Astrocyte of the cerebellum (primary cell): ENCODE data around the gene LYZ.
A peak's percentile ranks its signal among the peaks of the same experiment; 100 is the strongest.

Experiments used
- DNase-seq: peaks from one replicate; pipeline ENCODE4 v3.0.0-alpha.2; 2011; ENCODE audit warnings: low read depth
- H3K4me3 ChIP-seq: 2 replicates; pipeline ENCODE4 v1.5.1; 2011; ENCODE audit warnings: mild to moderate bottlenecking, low read depth, low read length, moderate library complexity
- in situ Hi-C: cut with HindIII; loops from 2 replicates; pipeline ENCODE4 v1.10.0; 2017; ENCODE audit warnings: low sequenced_read_pairs
- TF ChIP-seq, protein P1 (sequence below): IDR thresholded peaks from 2 replicates; pipeline ENCODE4 v1.5.1; 2012; ENCODE audit warnings: low read length, low read depth, moderate library complexity, mild to moderate bottlenecking; ENCODE audit errors: missing control alignments

LYZ gene

DNA sequence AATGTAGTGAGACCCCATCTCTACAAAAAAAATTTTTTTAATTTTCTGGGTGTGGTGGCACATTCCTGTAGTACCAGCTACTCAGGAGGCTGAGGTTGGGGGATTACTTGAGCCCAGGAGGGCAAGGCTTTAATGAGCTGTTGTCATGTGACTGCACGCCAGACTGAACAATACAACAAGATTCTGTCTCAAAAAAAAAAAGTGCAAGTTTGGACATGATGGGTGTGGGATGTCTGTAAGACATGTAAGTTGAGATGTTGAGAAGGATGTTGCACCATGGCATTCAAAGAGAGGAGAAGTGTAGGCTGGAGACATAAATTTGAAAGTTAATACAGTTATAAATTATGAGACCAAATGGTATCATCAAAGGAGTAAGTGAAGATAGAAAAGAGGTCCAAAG lies 34.9 kb downstream of the LYZ start:
- in situ Hi-C loops = no loop called here
- H3K4me3 ChIP-seq = no peak overlapping the region
- TF ChIP-seq, protein P1, sequence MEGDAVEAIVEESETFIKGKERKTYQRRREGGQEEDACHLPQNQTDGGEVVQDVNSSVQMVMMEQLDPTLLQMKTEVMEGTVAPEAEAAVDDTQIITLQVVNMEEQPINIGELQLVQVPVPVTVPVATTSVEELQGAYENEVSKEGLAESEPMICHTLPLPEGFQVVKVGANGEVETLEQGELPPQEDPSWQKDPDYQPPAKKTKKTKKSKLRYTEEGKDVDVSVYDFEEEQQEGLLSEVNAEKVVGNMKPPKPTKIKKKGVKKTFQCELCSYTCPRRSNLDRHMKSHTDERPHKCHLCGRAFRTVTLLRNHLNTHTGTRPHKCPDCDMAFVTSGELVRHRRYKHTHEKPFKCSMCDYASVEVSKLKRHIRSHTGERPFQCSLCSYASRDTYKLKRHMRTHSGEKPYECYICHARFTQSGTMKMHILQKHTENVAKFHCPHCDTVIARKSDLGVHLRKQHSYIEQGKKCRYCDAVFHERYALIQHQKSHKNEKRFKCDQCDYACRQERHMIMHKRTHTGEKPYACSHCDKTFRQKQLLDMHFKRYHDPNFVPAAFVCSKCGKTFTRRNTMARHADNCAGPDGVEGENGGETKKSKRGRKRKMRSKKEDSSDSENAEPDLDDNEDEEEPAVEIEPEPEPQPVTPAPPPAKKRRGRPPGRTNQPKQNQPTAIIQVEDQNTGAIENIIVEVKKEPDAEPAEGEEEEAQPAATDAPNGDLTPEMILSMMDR = no peak
- no peak for DNase-seq

DNA sequence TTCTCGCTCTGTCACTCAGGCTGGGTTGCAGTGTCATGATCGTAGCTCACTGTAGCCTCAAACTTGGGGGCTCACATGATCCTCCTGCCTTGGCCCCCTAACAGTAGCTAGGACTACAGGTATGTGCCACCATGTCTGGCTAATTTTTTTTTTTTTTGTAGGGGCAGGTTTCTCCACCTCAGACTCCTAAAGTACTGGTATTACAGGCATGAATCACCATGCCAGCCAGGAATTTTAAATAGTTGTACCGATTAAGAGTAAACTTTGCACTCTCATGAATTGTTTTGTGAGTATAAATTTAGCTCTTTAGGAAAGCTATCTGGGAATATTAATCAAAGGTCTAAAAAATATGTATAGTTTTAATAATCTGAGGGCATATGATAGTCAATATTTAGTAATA lies 36.9 kb downstream of the LYZ start:
- in situ Hi-C loops = no loop called here
- DNase-seq = no peak
- no peak overlapping the region for H3K4me3 ChIP-seq
- TF ChIP-seq, protein P1 = no peak

DNA sequence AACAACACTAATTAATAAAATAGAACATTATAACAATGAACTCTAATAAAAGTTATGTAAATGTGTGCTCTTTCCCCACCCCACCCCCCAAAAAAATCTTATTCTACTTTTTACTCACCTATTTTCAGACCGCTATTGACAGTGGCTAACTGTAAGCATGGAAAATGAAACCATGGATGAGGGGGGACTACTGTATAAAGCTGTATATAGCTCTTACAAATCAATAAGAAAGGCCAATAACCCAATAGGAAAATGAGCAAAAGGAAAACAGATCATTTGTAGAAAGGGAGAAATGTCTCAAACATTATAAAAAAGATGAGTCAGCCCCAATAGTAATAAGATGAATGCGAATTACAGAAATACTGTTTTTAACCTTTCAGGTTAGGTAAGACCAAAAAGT lies 38.7 kb downstream of the LYZ start:
- TF ChIP-seq, protein P1 = no peak
- H3K4me3 ChIP-seq = no peak overlapping the region
- no peak for DNase-seq
- in situ Hi-C loops = no loop called here

DNA sequence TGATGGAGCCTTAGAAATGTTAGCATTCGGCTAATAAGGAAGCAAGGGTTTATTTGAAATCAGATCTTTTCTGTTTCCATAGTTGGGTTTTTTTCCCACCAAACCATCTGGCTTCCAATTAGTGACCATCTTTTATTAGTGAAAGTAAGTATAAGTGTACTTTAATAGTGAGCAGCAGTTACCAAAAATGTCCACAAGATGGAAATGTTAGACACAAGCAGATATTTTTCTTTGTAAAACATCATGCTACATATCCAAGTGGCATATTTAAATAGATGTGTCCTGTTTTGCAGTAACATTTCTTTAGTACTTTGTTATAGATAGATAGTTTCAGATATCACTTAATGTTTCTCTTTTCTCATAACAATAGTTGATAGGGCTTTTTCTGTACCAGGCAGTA lies 40.2 kb downstream of the LYZ start:
- DNase-seq = peak; percentile 65
- TF ChIP-seq, protein P1 = peak; percentile 34
- H3K4me3 ChIP-seq = no peak overlapping the region
- in situ Hi-C loops = no loop called here

DNA sequence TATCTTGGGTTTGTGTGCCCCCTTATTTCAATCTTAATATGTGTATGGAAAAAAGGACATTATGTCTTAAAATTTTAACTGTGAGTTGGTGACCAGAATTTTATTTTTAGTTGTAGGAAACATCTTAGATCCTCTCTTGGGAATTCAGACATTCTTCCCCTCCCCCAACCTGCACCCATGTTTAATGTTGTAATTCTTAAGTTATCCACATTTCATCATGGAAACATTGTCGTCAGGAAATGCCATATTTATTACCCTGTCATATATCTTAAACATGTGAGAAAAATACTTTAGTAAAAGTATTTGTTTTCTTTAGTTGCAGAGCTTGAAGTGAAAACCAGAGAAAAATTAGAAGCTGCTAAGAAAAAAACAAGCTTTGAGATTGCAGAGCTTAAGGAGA lies 41.6 kb downstream of the LYZ start:
- in situ Hi-C loops = no loop called here
- H3K4me3 ChIP-seq = no peak overlapping the region
- TF ChIP-seq, protein P1 = no peak
- no peak for DNase-seq

DNA sequence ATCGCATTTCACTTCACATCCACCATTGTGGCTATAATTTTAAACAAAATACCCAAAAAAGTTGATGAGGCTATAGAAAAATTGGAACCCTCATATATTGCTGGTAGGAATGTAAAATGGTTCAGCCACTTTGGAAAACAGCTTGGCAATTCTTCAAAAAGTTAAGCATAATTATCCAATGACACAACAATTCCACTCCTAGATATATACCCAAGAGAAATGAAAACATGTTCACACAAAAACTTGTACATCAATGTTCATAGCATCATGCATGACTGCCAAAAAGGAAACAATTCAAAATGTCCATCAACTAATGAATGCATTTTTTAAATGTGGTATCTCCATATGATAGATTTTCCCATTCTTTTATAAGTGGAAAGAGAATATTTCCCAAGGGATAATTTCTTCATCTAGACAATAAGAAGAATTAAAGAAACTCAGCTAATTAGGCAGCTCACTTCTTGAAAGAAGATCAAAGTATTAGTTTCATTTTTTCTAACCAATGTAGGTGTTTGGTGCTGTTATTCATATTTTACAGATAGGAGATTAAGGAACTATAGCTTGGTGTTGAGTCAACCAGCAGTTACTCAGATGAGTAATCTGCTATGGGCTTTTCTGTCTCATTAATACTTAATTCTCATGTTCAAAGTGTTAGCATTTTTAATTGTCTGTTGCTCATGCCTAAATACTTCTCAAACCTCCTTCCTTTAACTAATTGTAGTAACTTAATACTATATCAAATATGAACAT lies 44.2 kb downstream of the LYZ start:
- no peak for DNase-seq
- no peak overlapping the region for H3K4me3 ChIP-seq
- in situ Hi-C loops = no loop called here
- TF ChIP-seq, protein P1 = no peak
